ENCODE measurements around the gene CD300LD.

CD300LD gene

DNA sequence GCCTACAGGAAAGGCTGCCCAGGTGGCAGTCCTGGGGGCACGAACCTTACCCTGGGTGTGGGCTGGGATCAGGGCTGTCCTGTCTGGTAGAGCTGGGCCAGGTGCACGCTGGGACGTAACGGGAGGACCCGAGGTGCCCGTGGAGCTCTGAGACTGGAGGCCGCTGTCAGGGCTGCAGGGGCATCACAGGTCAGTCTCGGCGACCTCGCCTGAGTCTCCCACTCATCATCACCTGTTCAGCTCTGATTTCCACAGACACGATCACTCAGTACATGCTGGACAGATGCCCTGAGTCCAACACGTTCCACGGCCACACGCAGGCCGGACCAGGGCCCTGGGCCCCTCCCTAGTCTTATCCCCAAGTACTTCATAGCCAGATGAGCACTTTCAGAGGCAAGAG is 41.5 kb downstream of the CD300LD start:
- Histone ChIP-seq H3K4me2 (ENCODE audit: low read length) (no peak overlapping the region), H3K4me3 (ENCODE audit: low read length) (no peak overlapping the region), H3K27ac (ENCODE audit: low read depth, low read length) (no peak overlapping the region), H3K36me3 (ENCODE audit: control insufficient read depth, low read length) (no peaks in the 10 kb centered on the region), H3K27me3 (ENCODE audit: control insufficient read depth, low read length) (no peaks in the 10 kb centered on the region), H3K79me2 (ENCODE audit: control insufficient read depth, low read length) (no peaks in the 10 kb centered on the region), H3F3A (ENCODE audit: control insufficient read depth, insufficient read depth) (no peaks in the 10 kb centered on the region), H3K9me3 (ENCODE audit: control insufficient read depth, insufficient read depth, low read length) (no peaks in the 10 kb centered on the region), H3K9me2 (replicated peaks; ENCODE audit: control insufficient read depth, low read length) (no peaks in the 10 kb centered on the region), H3K4me1 (ENCODE audit: control insufficient read depth, low read length) (no peaks in the 10 kb centered on the region), H4K20me1 (ENCODE audit: control insufficient read depth, insufficient read depth, low read depth, low read length) (no peaks in the 10 kb centered on the region)
- TF ChIP-seq, protein P1, sequence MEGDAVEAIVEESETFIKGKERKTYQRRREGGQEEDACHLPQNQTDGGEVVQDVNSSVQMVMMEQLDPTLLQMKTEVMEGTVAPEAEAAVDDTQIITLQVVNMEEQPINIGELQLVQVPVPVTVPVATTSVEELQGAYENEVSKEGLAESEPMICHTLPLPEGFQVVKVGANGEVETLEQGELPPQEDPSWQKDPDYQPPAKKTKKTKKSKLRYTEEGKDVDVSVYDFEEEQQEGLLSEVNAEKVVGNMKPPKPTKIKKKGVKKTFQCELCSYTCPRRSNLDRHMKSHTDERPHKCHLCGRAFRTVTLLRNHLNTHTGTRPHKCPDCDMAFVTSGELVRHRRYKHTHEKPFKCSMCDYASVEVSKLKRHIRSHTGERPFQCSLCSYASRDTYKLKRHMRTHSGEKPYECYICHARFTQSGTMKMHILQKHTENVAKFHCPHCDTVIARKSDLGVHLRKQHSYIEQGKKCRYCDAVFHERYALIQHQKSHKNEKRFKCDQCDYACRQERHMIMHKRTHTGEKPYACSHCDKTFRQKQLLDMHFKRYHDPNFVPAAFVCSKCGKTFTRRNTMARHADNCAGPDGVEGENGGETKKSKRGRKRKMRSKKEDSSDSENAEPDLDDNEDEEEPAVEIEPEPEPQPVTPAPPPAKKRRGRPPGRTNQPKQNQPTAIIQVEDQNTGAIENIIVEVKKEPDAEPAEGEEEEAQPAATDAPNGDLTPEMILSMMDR (IDR thresholded peaks at IDR 0.05; ENCODE audit: low read depth, low read length, poor library complexity, severe bottlenecking): no peak
- no peak for TF ChIP-seq EZH2phosphoT487 (IDR thresholded peaks at IDR 0.05; ENCODE audit: borderline replicate concordance, low read length)

DNA sequence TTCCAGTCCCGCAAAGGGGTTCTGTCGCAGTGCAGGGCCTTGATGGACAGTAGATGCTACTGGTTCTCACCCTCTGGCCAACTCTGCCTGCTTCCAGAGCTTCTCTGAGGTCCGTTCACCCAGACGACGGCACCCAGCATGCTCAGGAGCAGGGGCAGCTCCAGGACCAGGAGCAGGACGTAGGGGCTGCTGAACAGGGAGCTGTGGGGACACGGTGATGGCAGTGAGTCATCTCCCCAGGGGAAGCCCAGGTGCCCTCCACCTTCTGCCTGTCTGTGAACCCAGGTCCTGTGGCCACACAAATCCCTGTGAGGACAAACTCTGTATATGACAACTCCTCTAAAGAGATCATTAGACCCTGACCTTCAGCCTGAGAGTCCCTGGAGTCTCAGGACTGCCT is 42.7 kb downstream of the CD300LD start:
- no peak overlapping the region for H3K4me2 ChIP-seq (ENCODE audit: low read length)
- no peaks in the 10 kb centered on the region for H3K36me3 ChIP-seq (ENCODE audit: control insufficient read depth, low read length)
- TF ChIP-seq EZH2phosphoT487 (IDR thresholded peaks at IDR 0.05; ENCODE audit: borderline replicate concordance, low read length): no peak
- TF ChIP-seq, protein P1 (IDR thresholded peaks at IDR 0.05; ENCODE audit: low read depth, low read length, poor library complexity, severe bottlenecking): no peak
- no peaks in the 10 kb centered on the region for H3K79me2 ChIP-seq (ENCODE audit: control insufficient read depth, low read length)
- H3K4me3 ChIP-seq (ENCODE audit: low read length): no peak overlapping the region
- no peaks in the 10 kb centered on the region for H3K27me3 ChIP-seq (ENCODE audit: control insufficient read depth, low read length)
- H3K27ac ChIP-seq (ENCODE audit: low read depth, low read length): no peak overlapping the region
- H3K9me3 ChIP-seq (ENCODE audit: control insufficient read depth, insufficient read depth, low read length): no peaks in the 10 kb centered on the region
- H3K4me1 ChIP-seq (ENCODE audit: control insufficient read depth, low read length): no peaks in the 10 kb centered on the region
- H3K9me2 ChIP-seq (replicated peaks; ENCODE audit: control insufficient read depth, low read length): no peaks in the 10 kb centered on the region
- no peaks in the 10 kb centered on the region for H4K20me1 ChIP-seq (ENCODE audit: control insufficient read depth, insufficient read depth, low read depth, low read length)
- H3F3A ChIP-seq (ENCODE audit: control insufficient read depth, insufficient read depth): no peaks in the 10 kb centered on the region

DNA sequence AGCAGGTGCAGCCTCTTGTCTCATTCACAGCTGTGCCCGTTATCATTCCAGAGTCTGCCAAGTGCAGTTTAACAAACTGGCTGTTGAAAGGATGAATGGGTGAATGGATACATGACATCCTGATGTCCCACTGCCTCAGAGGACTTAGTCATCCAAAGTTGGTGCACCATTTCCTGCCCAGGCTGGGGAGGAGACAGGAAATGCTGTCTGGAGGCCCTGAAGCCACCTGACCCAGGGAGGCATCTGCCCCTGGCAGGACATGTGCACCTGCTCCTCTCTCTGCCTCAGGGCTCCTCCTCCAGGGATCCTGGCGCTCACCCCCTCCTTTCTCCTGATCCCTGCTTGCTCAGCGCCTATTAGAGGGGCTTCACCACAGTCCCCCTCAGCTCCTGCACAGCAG is 44.3 kb downstream of the CD300LD start:
- H3K36me3 ChIP-seq (ENCODE audit: control insufficient read depth, low read length): no peaks in the 10 kb centered on the region
- H3K27me3 ChIP-seq (ENCODE audit: control insufficient read depth, low read length): no peaks in the 10 kb centered on the region
- H3K9me2 ChIP-seq (replicated peaks; ENCODE audit: control insufficient read depth, low read length): no peaks in the 10 kb centered on the region
- no peaks in the 10 kb centered on the region for H3F3A ChIP-seq (ENCODE audit: control insufficient read depth, insufficient read depth)
- no peaks in the 10 kb centered on the region for H4K20me1 ChIP-seq (ENCODE audit: control insufficient read depth, insufficient read depth, low read depth, low read length)
- no peaks in the 10 kb centered on the region for H3K4me1 ChIP-seq (ENCODE audit: control insufficient read depth, low read length)
- no peak overlapping the region for H3K27ac ChIP-seq (ENCODE audit: low read depth, low read length)
- no peaks in the 10 kb centered on the region for H3K9me3 ChIP-seq (ENCODE audit: control insufficient read depth, insufficient read depth, low read length)
- no peak for TF ChIP-seq EZH2phosphoT487 (IDR thresholded peaks at IDR 0.05; ENCODE audit: borderline replicate concordance, low read length)
- TF ChIP-seq, protein P1 (IDR thresholded peaks at IDR 0.05; ENCODE audit: low read depth, low read length, poor library complexity, severe bottlenecking): no peak
- no peak overlapping the region for H3K4me3 ChIP-seq (ENCODE audit: low read length)
- H3K4me2 ChIP-seq (ENCODE audit: low read length): no peak overlapping the region
- no peaks in the 10 kb centered on the region for H3K79me2 ChIP-seq (ENCODE audit: control insufficient read depth, low read length)

DNA sequence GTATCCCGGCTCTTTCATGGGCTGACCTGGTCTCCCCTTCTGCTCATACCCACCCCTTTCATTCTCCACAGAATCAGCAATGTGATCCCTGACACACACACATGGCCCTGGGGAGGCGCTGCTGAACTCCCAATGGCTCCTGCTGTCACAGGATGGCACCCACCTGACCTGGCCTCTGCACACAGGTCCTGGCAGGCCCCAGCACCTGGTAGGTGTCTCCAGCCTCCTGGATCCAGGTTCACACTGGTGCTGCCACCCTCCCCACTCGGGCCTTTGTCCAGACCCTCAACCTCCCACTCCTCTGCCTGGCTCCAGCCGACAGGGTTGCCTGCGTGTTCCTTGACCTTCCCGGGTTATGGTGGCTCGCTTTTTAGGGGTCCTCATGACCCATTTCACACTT is 44.8 kb downstream of the CD300LD start:
- Histone ChIP-seq H3K36me3 (ENCODE audit: control insufficient read depth, low read length) (no peaks in the 10 kb centered on the region), H3K27me3 (ENCODE audit: control insufficient read depth, low read length) (no peaks in the 10 kb centered on the region), H3K4me3 (ENCODE audit: low read length) (no peak overlapping the region), H3F3A (ENCODE audit: control insufficient read depth, insufficient read depth) (no peaks in the 10 kb centered on the region), H3K9me2 (replicated peaks; ENCODE audit: control insufficient read depth, low read length) (no peaks in the 10 kb centered on the region), H3K4me1 (ENCODE audit: control insufficient read depth, low read length) (no peaks in the 10 kb centered on the region), H4K20me1 (ENCODE audit: control insufficient read depth, insufficient read depth, low read depth, low read length) (no peaks in the 10 kb centered on the region), H3K79me2 (ENCODE audit: control insufficient read depth, low read length) (no peaks in the 10 kb centered on the region), H3K9me3 (ENCODE audit: control insufficient read depth, insufficient read depth, low read length) (no peaks in the 10 kb centered on the region), H3K4me2 (ENCODE audit: low read length) (no peak overlapping the region), H3K27ac (ENCODE audit: low read depth, low read length) (no peak overlapping the region)
- TF ChIP-seq EZH2phosphoT487 (IDR thresholded peaks at IDR 0.05; ENCODE audit: borderline replicate concordance, low read length): no peak
- TF ChIP-seq, protein P1 (IDR thresholded peaks at IDR 0.05; ENCODE audit: low read depth, low read length, poor library complexity, severe bottlenecking): no peak
